GM21423 (cell line): ENCODE measurements around the gene NDUFS2.
"Not testable (repeated sequence)": the region's sequence is repeated elsewhere in the genome, so short reads cannot be mapped to it uniquely, and the experiment has no call there.

Experiments used
- ATAC-seq: cut with Tn5 transposase; IDR thresholded peaks from one replicate; pipeline ENCODE4 v1.9.1; 2021; ENCODE audit warnings: mild to moderate bottlenecking, moderate library complexity; ENCODE audit not compliant: unreplicated experiment

Gene NDUFS2

GRCh38 chr1:161218301-161219077 is 16.3 kb downstream of the NDUFS2 start:
- no peak for ATAC-seq

DNA sequence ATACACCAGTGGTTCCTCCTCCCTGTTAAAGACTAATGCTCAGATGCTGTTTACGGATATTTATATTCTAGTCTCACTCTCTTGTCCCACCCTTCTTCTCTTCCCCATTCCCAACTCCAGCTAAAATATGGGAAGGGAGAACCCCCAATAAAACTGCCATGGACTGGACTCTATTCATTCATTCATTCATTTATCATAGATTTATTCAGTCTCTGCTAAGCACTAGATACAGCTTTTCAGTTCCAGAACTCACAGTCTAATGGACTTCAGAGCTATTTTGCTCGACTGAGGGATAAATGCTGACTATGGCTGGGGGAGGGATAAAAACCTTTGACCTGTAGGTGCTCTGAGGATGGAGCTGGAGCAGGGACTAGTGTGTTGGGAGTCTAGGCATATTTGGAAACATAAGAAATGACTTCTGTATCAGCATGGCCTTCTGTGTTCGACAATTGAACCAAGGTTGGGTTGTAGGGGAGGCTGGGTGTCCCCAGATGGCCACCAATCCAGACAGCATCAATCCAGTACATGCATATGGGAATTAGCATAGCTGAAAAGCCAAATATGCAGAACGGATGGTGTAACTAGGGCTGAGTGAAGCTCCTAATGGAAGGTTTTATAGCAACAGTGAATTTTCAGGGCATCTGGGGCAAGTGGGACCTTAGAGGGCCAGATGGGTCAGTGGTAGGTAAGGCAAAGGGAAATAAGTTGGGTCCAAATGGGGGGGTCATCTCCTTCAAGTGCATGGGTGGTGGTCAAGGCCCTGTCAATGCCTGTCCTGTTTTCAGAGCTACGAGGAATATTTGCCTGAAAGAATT is 17.1 kb downstream of the NDUFS2 start:
- no peak for ATAC-seq

GRCh38 chr1:161220002-161220401 is 17.8 kb downstream of the NDUFS2 start:
- ATAC-seq: no peak

GRCh38 chr1:161222175-161223019 is 20.2 kb downstream of the NDUFS2 start:
- no peak for ATAC-seq

- ATAC-seq: no peak
Measured at GRCh38 chr1:161223805-161224694, 21.9 kb downstream of the NDUFS2 start.

GRCh38 chr1:161224695-161225087 is 22.5 kb downstream of the NDUFS2 start:
- ATAC-seq: not testable (repeated sequence)

GRCh38 chr1:161225178-161225533 is 23.0 kb downstream of the NDUFS2 start:
- ATAC-seq: no peak

GRCh38 chr1:161225534-161226319 is 23.6 kb downstream of the NDUFS2 start, which contains the start of gene TOMM40L:
TSS of gene TOMM40L (plus strand) at chr1:161226060. CDS start at chr1:161226490, 430 bp downstream.
- peak; percentile 92 for ATAC-seq

DNA sequence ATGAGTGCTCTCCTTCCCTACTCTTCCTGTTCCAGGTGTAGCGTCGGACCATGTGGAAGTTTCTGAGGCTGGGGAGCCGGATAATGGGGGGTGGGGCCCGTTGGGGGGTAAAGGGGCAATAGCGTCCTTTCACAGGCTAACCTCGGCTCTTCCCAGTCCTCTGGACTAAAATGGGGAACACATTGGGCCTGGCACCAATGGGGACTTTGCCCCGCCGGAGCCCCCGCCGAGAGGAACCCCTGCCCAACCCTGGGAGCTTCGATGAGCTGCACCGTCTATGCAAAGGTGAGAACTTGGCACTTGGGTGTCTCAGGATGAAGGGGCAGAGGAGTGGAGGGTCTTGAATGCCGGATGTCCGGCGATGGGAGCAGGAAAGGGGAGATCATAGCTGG is 24.1 kb downstream of the NDUFS2 start:
- no peak for ATAC-seq

GRCh38 chr1:161226759-161227158 is 24.6 kb downstream of the NDUFS2 start:
- ATAC-seq: no peak

DNA sequence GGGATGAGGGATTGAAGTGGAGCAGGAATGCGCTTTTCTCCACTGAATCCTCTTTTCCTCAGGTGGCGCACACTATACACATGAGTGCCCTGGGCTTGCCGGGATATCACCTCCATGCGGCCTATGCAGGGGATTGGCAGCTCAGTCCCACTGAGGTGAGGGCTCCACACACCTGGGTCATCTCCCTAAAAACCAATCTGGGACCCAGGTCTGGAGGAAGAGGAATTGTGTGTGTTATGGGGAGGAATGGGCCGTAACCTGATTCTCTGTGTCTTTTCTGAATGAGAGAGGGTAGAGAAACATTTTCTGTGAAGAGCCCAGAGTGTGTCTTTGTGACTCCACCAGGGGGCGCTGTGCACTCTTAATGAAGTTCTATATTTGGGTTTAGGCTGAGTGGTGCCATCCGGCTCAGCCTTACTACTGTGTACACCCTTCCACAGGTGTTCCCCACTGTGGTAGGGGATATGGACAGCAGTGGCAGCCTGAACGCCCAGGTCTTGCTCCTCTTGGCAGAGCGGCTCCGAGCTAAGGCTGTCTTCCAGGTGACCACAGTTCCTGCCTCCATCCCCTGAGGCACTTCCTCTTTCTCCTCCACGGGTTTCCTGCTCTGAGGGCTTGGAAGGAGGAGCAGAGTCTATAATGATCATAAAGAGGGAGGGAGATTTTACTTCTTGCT is 25.2 kb downstream of the NDUFS2 start:
- ATAC-seq: peak; percentile 39

GRCh38 chr1:161228032-161228431 is 25.9 kb downstream of the NDUFS2 start:
- no peak for ATAC-seq

- no peak for ATAC-seq
Measured at GRCh38 chr1:161229896-161230295, 27.7 kb downstream of the NDUFS2 start.

DNA sequence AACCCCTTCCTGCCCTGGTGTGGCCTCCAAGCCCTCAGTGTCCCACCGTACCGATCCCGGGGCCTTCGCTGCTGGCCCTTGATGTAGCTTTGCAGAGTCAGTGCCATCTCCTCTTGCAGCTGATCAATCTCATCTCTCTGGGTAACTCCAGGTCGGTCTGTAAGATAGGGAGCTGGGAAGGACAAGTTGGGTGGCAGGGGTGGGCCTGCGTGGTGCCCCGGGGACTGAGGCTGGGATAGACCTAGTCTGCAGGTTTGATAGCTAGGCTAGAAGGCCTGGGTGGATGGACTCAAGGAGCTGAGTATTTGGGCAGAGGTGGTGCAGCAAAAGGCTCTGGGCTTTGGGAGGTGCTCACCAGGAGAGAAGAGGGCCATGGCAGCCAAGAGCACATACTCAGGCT is 28.6 kb downstream of the NDUFS2 start:
- ATAC-seq: no peak

DNA sequence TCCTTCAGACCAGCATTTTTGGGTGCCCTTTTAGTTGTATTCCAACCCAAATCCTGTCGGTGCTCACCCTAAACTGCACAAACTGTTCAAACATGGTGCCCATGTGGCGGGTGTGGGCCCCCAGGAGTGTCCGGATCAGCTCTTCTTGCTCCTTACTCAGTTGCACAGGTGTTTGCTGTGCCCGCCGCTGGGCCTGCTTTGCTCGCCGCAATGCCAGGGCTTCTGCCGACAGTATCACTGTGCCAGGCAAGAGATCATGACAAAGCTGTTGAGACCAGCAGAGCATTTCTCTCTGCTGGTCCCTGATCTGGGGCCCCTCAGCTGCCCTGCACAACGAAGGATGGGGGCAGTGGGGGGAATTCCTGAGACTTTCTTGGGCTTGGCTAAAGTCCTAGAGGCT is 30.9 kb downstream of the NDUFS2 start:
- ATAC-seq: no peak

GRCh38 chr1:161235957-161236775 is 34.0 kb downstream of the NDUFS2 start:
- ATAC-seq: no peak

GRCh38 chr1:161238039-161238473 is 35.9 kb downstream of the NDUFS2 start, which contains the start of gene NR1I3:
TSS of gene NR1I3 (minus strand) at chr1:161238203. CDS start at chr1:161236565, 1,638 bp downstream.
- no peak for ATAC-seq

DNA sequence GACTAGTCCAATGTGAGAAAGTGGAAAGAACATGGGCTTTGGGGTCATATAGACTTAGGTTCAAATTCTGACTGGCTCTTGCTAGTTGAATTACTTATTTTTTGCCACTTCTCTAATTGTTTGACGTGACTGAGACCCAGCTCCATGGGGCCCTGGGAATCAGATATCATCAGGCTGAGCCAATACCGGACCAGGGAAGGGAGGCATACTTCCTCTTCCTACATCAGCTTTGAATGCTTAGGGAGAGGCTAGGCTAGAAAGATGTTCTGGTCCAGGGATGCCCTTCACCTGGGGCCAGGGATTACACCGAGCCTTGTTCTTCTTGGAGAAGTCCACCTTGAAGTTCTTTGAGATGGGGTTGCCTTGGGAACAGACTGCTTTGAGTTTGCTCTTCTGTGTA is 39.5 kb downstream of the NDUFS2 start:
- ATAC-seq: no peak
